ENCODE data around the gene PMF1.

GRCh38 chr1:156276532-156276931, 63.7 kb downstream of the PMF1 start:
- TF ChIP-seq POLR2A (IDR thresholded peaks at IDR 0.05; ENCODE audit: low read depth, low read length) (no peak), POLR2AphosphoS5 (IDR thresholded peaks at IDR 0.05; ENCODE audit: low read depth, low read length) (no peak)
